Calu3 (cell line): ENCODE data around the gene NKG7. TPM values are rescaled to one million over a fixed set of nuclear protein-coding genes. Genes with fewer than 3 reads are reported as not detected.
"Not testable (repeated sequence)": the region's sequence is repeated elsewhere in the genome, so short reads cannot be mapped to it uniquely, and the experiment has no call there.

Source experiments
- BruUV-seq: library from RNA; stranded (reverse); fragments of 400-500 nt; replicated peaks from 2 replicates; lab custom pipeline; 2021; lab: Mats Ljungman, UMichigan
- CTCF ChIA-PET: fragments of 300-600 bp; sonication (Branson Sonifier 250); formaldehyde crosslinking; loops from one replicate; lab custom pipeline; 2022; ENCODE audit warnings: antibody characterized with exemption; lab: Charles Lee
- DNase-seq: peaks from one replicate; pipeline ENCODE4 v3.0.0; 2022
- H3K27ac Mint-ChIP-seq: one replicate; pipeline ENCODE4 v1.8.0; 2022; ENCODE audit warnings: mixed read lengths; ENCODE audit not compliant: unreplicated experiment
- H3K27me3 Mint-ChIP-seq: one replicate; pipeline ENCODE4 v1.8.0; 2022; ENCODE audit warnings: mixed read lengths; ENCODE audit not compliant: unreplicated experiment
- H3K36me3 Mint-ChIP-seq: one replicate; pipeline ENCODE4 v1.8.0; 2022; ENCODE audit warnings: mild to moderate bottlenecking, moderate library complexity, mixed read lengths; ENCODE audit not compliant: insufficient read depth, unreplicated experiment
- H3K4me1 Mint-ChIP-seq: one replicate; pipeline ENCODE4 v1.8.0; 2022; ENCODE audit warnings: mild to moderate bottlenecking, low read depth, mixed read lengths; ENCODE audit not compliant: unreplicated experiment
- H3K4me3 Mint-ChIP-seq: one replicate; pipeline ENCODE4 v1.8.0; 2022; ENCODE audit warnings: mild to moderate bottlenecking, low read depth, moderate library complexity, mixed read lengths; ENCODE audit not compliant: unreplicated experiment
- H3K9me3 Mint-ChIP-seq: one replicate; pipeline ENCODE4 v1.8.0; 2022; ENCODE audit warnings: low read depth, mixed read lengths; ENCODE audit not compliant: unreplicated experiment
- intact Hi-C: fragments of 100-400 bp; cut with micrococcal nuclease; formaldehyde crosslinking; loops from one replicate; pipeline ENCODE4 v1.10.0; 2022; ENCODE audit not compliant: unreplicated experiment
- total RNA-seq: library from RNA; stranded (reverse); gene quantifications from 2 replicates; pipeline ENCODE4 v1.2.3, GENCODE V29; 2022
- TF ChIP-seq, protein P1 (sequence below): fragments of 200-600 bp; IDR thresholded peaks from one replicate; pipeline ENCODE4 v1.8.0; 2022; ENCODE audit warnings: antibody characterized with exemption; ENCODE audit not compliant: unreplicated experiment

The NKG7 gene
- total RNA-seq, 1 experiment from 2014 or later = not detected

DNA sequence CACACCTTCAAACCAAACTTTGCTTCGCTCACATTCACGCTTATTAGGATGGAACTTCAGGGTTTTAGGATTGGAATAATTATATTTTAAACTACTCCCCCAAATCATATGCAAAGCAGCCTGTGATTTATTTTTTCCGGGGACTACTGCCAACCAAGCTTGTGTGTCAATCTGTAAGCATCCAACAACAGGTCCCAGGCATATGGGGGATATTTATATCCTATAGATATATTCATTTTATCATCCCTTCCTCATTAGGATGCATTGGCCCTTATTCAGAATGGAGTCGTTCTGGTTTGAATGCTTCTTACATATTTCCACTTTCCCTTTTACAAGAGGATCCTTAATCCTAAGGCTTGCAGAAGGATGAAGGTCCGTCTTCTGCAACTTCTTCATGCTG is 26.8 kb upstream of the NKG7 start:
- peaks cover 10% of the 10 kb centered on the region for H3K4me1 Mint-ChIP-seq
- intact Hi-C loops = no loop called here
- CTCF ChIA-PET = interaction anchor here (1.8 kb wide), 1 partner anchor 8 kb away, joined by 13 read pairs; no protein-coding TSS in a partner anchor
- no peaks in the 10 kb centered on the region for H3K27me3 Mint-ChIP-seq
- TF ChIP-seq, protein P1, sequence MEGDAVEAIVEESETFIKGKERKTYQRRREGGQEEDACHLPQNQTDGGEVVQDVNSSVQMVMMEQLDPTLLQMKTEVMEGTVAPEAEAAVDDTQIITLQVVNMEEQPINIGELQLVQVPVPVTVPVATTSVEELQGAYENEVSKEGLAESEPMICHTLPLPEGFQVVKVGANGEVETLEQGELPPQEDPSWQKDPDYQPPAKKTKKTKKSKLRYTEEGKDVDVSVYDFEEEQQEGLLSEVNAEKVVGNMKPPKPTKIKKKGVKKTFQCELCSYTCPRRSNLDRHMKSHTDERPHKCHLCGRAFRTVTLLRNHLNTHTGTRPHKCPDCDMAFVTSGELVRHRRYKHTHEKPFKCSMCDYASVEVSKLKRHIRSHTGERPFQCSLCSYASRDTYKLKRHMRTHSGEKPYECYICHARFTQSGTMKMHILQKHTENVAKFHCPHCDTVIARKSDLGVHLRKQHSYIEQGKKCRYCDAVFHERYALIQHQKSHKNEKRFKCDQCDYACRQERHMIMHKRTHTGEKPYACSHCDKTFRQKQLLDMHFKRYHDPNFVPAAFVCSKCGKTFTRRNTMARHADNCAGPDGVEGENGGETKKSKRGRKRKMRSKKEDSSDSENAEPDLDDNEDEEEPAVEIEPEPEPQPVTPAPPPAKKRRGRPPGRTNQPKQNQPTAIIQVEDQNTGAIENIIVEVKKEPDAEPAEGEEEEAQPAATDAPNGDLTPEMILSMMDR = no peak
- no peak for DNase-seq
- H3K36me3 Mint-ChIP-seq = peaks cover 9% of the 10 kb centered on the region
- no peak overlapping the region for H3K27ac Mint-ChIP-seq
- BruUV-seq = no TSS peak
- no peak overlapping the region for H3K4me3 Mint-ChIP-seq
- H3K9me3 Mint-ChIP-seq = peaks cover 19% of the 10 kb centered on the region

DNA sequence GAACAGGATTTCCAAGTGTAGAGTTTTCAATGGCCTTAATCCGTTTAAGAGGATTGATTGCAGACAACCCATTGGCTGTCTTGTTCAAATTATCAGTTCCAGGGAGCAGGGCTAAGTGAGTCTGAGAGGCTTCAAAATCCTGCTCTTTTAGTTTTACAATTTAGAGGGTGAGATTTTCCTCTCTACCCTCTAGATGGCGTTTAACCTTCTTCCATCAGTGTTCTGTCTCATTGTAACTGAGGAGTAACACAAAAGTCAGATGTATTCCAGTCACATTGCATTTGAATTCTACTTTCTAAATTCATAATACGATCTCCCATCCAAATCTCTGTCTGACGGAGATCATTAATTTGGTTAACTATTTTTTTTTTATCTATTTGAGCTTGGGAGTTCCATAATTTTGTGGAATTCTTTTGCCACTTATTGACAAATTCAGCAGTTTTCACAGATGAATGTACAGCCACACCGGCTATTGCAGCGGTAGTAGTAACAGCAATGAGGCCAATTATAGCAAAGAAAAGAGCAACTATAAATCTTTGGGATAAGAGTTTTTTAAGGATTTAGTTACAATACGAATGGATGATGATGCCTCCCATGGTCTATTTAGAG is 25.7 kb upstream of the NKG7 start:
- Mint-ChIP-seq H3K4me3 (no peak overlapping the region), H3K9me3 (peaks cover 14% of the 10 kb centered on the region), H3K4me1 (peaks cover 10% of the 10 kb centered on the region), H3K27ac (no peak overlapping the region), H3K27me3 (no peaks in the 10 kb centered on the region), H3K36me3 (peaks cover 16% of the 10 kb centered on the region)
- CTCF ChIA-PET = interaction anchor here (0.6 to 1.8 kb wide), 2 partner anchors 9 to 259 kb away, joined by 3 to 13 read pairs; no protein-coding TSS in a partner anchor
- TF ChIP-seq, protein P1 = peak; percentile 21
- intact Hi-C loops = loop anchor here (1.0 kb wide), 1 partner anchor 259 kb away; no protein-coding TSS in a partner anchor
- DNase-seq = no peak
- BruUV-seq = no TSS peak

DNA sequence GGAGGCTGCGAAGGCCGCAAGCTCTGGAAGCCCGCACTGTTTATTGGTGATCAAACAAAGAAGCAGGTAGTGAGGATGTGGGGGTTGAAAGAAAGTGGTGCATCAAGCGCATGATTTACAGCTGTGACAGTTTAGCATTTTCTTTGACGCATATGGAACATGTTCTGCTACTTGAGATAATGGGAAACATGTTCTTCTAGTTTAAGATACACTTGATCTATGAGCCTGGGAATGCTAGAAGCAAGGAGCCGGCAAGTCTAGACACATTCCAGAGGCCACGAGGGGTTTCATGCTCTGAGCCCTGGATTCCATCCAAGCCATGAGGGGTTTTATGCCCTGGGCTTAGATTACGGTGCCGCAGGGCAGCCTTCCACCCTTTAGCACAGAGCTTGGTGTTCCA is 25.0 kb upstream of the NKG7 start:
- CTCF ChIA-PET, BruUV-seq, intact Hi-C loops, H3K9me3 Mint-ChIP-seq, H3K27ac Mint-ChIP-seq, H3K4me1 Mint-ChIP-seq, DNase-seq, H3K27me3 Mint-ChIP-seq, H3K4me3 Mint-ChIP-seq: not testable (repeated sequence)
- H3K36me3 Mint-ChIP-seq = peaks cover 16% of the 10 kb centered on the region

GRCh38 chr19:51396175-51396574 is 23.7 kb upstream of the NKG7 start:
- CTCF ChIA-PET = interaction anchor here (0.7 kb wide), 1 partner anchor 42 kb away, joined by 4 read pairs; no protein-coding TSS in a partner anchor
- Mint-ChIP-seq H3K36me3 (peaks cover 16% of the 10 kb centered on the region), H3K4me3 (no peak overlapping the region), H3K4me1 (peaks cover 10% of the 10 kb centered on the region), H3K27me3 (no peaks in the 10 kb centered on the region), H3K27ac (no peak overlapping the region), H3K9me3 (peaks cover 3% of the 10 kb centered on the region)
- TF ChIP-seq, protein P1 = no peak
- intact Hi-C loops = no loop called here
- DNase-seq = no peak
- BruUV-seq = no TSS peak
